Coronary artery (tissue), 2 donors: ENCODE results near the gene ST8SIA1.

Experiments used
- DNase-seq: peaks from one replicate; pipeline ENCODE4 v3.0.0-alpha.2; 2017; ENCODE audit warnings: low spot score
- H3K27ac ChIP-seq, 2 donors: fragments of 200-600 bp; sonication (generic); one replicate each; pipeline ENCODE4 v1.5.1; 2016 to 2019
- H3K4me3 ChIP-seq: fragments of 200-600 bp; sonication (generic); 2 replicates; pipeline ENCODE4 v1.5.1; 2016; ENCODE audit warnings: mild to moderate bottlenecking, moderate library complexity
- CTCF ChIP-seq: fragments of 200-600 bp; sonication (generic); IDR thresholded peaks from one replicate; pipeline ENCODE4 v1.5.1; 2019; ENCODE audit warnings: antibody characterized with exemption

ST8SIA1 gene

GRCh38 chr12:22299294-22299912 is 35.1 kb downstream of the ST8SIA1 start:
- no peak for DNase-seq
- Histone ChIP-seq H3K27ac (no peak overlapping the region), H3K4me3 (no peak overlapping the region)
- TF ChIP-seq CTCF, result no peak

- no peak overlapping the region for H3K27ac ChIP-seq
- TF ChIP-seq CTCF, result no peak
- H3K4me3 ChIP-seq, result no peak overlapping the region
- no peak for DNase-seq
Measured at GRCh38 chr12:22289250-22289649, 45.3 kb downstream of the ST8SIA1 start.

GRCh38 chr12:22287776-22288621 is 46.5 kb downstream of the ST8SIA1 start:
- Histone ChIP-seq H3K4me3 (no peak overlapping the region), H3K27ac (no peak overlapping the region)
- no peak for DNase-seq
- TF ChIP-seq CTCF, result no peak

GRCh38 chr12:22287101-22287500 is 47.4 kb downstream of the ST8SIA1 start:
- TF ChIP-seq CTCF, result no peak
- Histone ChIP-seq H3K27ac (no peak overlapping the region), H3K4me3 (no peak overlapping the region)
- DNase-seq, result no peak

GRCh38 chr12:22286569-22286968 is 47.9 kb downstream of the ST8SIA1 start:
- DNase-seq, result no peak
- H3K4me3 ChIP-seq, result no peak overlapping the region
- H3K27ac ChIP-seq, result no peak overlapping the region
- TF ChIP-seq CTCF, result no peak

- TF ChIP-seq CTCF, result no peak
- no peak for DNase-seq
- Histone ChIP-seq H3K4me3 (no peak overlapping the region), H3K27ac (no peak overlapping the region)
Measured at GRCh38 chr12:22285846-22286245, 48.7 kb downstream of the ST8SIA1 start.

GRCh38 chr12:22284871-22285270 is 49.6 kb downstream of the ST8SIA1 start:
- DNase-seq, result no peak
- no peak for TF ChIP-seq CTCF
- no peak overlapping the region for H3K27ac ChIP-seq
- no peak overlapping the region for H3K4me3 ChIP-seq
